ENCODE measurements around the gene CALHM4. TPM values are rescaled to one million over a fixed set of nuclear protein-coding genes. Genes with fewer than 3 reads are reported as not detected.

Gene CALHM4
- total RNA-seq, 1 donor from 2014 or later = not detected

DNA sequence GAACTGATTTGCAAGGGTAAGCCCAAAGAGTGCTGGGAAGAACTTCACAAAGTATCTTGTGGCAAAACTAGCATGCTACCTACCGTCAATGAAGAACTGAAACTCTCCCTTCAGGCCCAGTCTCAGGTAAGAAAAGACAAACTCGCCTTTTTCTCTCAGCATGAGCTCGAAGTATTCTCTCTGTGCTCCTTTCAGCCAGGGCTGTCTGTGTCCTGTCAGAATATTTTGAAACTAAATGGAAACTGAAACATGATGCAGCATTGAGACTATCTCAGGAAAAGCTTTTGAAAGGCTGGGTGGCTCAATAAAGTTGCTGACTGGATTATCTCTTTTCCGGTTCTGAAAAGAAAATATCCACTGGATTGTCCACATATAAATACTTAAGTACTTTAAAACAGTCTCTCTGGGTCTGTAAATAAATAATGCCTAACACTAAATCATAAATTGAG, 41.4 kb upstream of the CALHM4 start:
- intact Hi-C loops (cut with micrococcal nuclease) = no loop called here
- H3K4me1 Mint-ChIP-seq = peaks cover 15% of the 10 kb centered on the region
- H3K4me3 Mint-ChIP-seq = no peak overlapping the region
- peaks cover 10% of the 10 kb centered on the region for H3K9me3 Mint-ChIP-seq
- TF ChIP-seq, protein P1, sequence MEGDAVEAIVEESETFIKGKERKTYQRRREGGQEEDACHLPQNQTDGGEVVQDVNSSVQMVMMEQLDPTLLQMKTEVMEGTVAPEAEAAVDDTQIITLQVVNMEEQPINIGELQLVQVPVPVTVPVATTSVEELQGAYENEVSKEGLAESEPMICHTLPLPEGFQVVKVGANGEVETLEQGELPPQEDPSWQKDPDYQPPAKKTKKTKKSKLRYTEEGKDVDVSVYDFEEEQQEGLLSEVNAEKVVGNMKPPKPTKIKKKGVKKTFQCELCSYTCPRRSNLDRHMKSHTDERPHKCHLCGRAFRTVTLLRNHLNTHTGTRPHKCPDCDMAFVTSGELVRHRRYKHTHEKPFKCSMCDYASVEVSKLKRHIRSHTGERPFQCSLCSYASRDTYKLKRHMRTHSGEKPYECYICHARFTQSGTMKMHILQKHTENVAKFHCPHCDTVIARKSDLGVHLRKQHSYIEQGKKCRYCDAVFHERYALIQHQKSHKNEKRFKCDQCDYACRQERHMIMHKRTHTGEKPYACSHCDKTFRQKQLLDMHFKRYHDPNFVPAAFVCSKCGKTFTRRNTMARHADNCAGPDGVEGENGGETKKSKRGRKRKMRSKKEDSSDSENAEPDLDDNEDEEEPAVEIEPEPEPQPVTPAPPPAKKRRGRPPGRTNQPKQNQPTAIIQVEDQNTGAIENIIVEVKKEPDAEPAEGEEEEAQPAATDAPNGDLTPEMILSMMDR (IDR thresholded peaks at IDR 0.05) = no peak
- ATAC-seq (ENCODE audit: low read depth) (no peak), DNase-seq (no peak)
- H3K36me3 Mint-ChIP-seq (ENCODE audit: low read depth) = no peaks in the 10 kb centered on the region
- H3K27me3 Mint-ChIP-seq = no peaks in the 10 kb centered on the region
- no peak overlapping the region for H3K27ac Mint-ChIP-seq
- ChIA-PET POLR2A (interaction anchor here (0.6 kb wide), 1 partner anchor 9 kb away, joined by 6 read pairs; no protein-coding TSS in a partner anchor), CTCF (interaction anchor here (1.8 to 2.2 kb wide), 2 partner anchors 66 to 224 kb away, joined by 5 to 9 read pairs; no protein-coding TSS in a partner anchor)

DNA sequence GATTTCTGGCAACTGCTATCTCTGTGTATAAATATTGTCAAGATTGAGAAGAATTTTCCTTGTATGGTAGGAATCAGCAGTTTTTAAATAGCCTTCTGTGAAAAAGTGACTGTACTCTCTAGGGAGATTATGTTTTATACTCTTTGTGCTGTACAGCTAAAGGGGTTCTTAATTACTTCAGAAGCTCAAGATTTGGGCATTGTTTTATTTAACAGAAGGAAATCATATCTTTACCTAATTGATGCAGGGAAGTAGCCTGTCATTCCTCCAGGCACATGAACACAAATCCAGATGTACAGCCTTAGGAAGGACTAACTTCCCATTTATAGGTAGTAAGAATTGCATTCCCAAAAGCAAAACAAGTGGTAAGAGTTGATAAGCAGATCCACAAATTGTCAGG, 40.8 kb upstream of the CALHM4 start:
- POLR2A ChIA-PET = no interaction called here
- Mint-ChIP-seq H3K27ac (no peak overlapping the region), H3K27me3 (no peaks in the 10 kb centered on the region), H3K9me3 (peaks cover 10% of the 10 kb centered on the region), H3K4me1 (peaks cover 15% of the 10 kb centered on the region), H3K36me3 (ENCODE audit: low read depth) (no peaks in the 10 kb centered on the region), H3K4me3 (no peak overlapping the region)
- CTCF ChIA-PET = interaction anchor here (1.8 to 2.2 kb wide), 2 partner anchors 67 to 224 kb away, joined by 5 to 9 read pairs; no protein-coding TSS in a partner anchor
- TF ChIP-seq, protein P1 (IDR thresholded peaks at IDR 0.05) = no peak
- DNase-seq = no peak
- no peak for ATAC-seq (ENCODE audit: low read depth)
- intact Hi-C loops (cut with micrococcal nuclease) = no loop called here

DNA sequence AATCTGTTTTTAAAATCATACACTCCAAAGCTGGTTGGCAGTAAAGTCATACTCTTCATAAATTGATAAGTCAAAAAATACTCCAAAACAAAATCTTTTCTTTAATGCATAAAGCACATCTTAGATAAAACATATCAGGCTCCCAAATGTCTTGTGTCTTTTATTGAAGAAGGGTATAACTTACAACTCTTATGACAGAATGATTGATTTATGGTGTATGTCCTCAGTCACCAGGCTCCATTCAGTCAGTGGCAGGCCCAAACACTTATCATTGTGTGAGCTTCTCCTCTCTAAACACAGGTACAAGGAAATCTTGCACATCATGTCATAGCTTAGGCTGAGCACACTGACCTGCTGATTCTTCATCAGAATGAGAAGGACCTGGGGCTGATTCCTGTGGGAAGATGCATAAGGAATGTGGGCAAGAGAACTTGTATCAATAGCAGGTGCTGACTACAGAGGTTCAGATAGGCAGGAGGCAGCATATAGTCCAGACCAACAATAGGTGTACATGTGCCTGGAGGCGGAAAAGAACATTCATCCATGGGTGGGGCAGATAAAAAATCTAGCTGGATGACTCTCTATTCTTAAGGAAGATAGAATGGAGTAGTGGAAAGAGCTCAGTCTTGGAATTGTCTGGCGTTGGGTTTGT, 40.2 kb upstream of the CALHM4 start:
- no peaks in the 10 kb centered on the region for H3K27me3 Mint-ChIP-seq
- CTCF ChIA-PET = interaction anchor here (0.6 to 2.2 kb wide), 4 partner anchors 22 to 225 kb away, joined by 3 to 9 read pairs (median 4); no protein-coding TSS in a partner anchor
- POLR2A ChIA-PET = no interaction called here

DNA sequence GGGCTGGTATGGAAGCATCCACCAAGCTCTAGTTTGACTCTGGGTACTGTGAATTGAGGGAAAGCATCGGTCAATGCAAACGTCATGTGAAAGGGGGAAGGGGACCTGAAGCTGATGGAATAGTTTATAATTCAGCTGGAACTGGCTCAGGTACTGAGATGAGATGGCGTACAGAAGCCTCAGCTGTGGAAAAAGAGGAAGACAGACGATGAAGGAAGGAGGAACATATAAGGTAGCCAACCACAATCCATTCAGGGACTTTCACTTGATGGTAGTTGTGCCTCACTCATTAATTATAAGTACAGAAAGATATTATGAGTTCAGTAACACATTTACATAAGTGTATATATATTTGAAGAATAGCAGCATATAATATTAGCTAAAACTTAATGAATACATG, 39.4 kb upstream of the CALHM4 start:
- H3K27ac Mint-ChIP-seq = no peak overlapping the region
- H3K9me3 Mint-ChIP-seq = peaks cover under 1% of the 10 kb centered on the region
- peaks cover 4% of the 10 kb centered on the region for H3K27me3 Mint-ChIP-seq
- no peak overlapping the region for H3K4me3 Mint-ChIP-seq
- ATAC-seq (ENCODE audit: low read depth) (no peak), DNase-seq (no peak)
- intact Hi-C loops (cut with micrococcal nuclease) = no loop called here
- ChIA-PET CTCF (interaction anchor here (0.6 to 1.7 kb wide), 3 partner anchors 21 to 226 kb away, joined by 3 to 7 read pairs (median 3); no protein-coding TSS in a partner anchor), POLR2A (no interaction called here)
- TF ChIP-seq, protein P1 (IDR thresholded peaks at IDR 0.05) = no peak
- H3K4me1 Mint-ChIP-seq = peaks cover 15% of the 10 kb centered on the region
- H3K36me3 Mint-ChIP-seq (ENCODE audit: low read depth) = no peaks in the 10 kb centered on the region

More for the DNA sequence above, 40.2 kb upstream of the CALHM4 start:
- peaks cover 15% of the 10 kb centered on the region for H3K4me1 Mint-ChIP-seq
- intact Hi-C loops (cut with micrococcal nuclease) = no loop called here
- no peak overlapping the region for H3K4me3 Mint-ChIP-seq
- DNase-seq (no peak), ATAC-seq (ENCODE audit: low read depth) (no peak)
- H3K27ac Mint-ChIP-seq = no peak overlapping the region
- peaks cover 9% of the 10 kb centered on the region for H3K9me3 Mint-ChIP-seq
- no peaks in the 10 kb centered on the region for H3K36me3 Mint-ChIP-seq (ENCODE audit: low read depth)
- TF ChIP-seq, protein P1 (IDR thresholded peaks at IDR 0.05) = no peak

DNA sequence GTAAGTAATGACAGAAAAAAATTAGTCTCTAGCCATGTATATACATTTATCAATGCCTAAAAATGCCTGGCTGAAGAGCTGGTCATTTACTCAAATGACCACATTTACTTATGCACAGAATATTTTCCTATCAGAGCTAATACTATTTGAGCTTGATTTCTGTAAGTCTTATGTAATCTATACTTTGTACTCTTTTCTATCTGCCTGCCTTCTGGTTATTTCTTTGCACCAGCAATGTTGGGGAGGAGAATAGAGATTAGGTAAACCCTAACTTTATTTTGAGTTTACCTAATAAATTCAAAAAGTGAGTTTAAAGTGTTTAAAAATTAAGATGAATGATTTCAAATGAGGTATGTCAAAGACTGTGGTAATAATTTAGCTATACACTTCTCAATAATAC, 38.4 kb upstream of the CALHM4 start:
- POLR2A ChIA-PET = no interaction called here
- no peak for ATAC-seq (ENCODE audit: low read depth)
- intact Hi-C loops (cut with micrococcal nuclease) = no loop called here
- Mint-ChIP-seq H3K4me1 (peaks cover 15% of the 10 kb centered on the region), H3K4me3 (no peak overlapping the region), H3K27me3 (peaks cover 4% of the 10 kb centered on the region), H3K9me3 (no peaks in the 10 kb centered on the region), H3K36me3 (ENCODE audit: low read depth) (no peaks in the 10 kb centered on the region), H3K27ac (no peak overlapping the region)
- TF ChIP-seq, protein P1 (IDR thresholded peaks at IDR 0.05) = no peak
- CTCF ChIA-PET = interaction anchor here (1.2 to 1.8 kb wide), 3 partner anchors 19 to 227 kb away, joined by 4 to 7 read pairs (median 5); no protein-coding TSS in a partner anchor
- DNase-seq = no peak

All from activated B cell treated with CpG ODN at 0.5 μM for 24 hours (primary cell).